GM12875 (cell line): ENCODE data around the gene ATP11A.
"Not testable (repeated sequence)": the region's sequence is repeated elsewhere in the genome, so short reads cannot be mapped to it uniquely, and the experiment has no call there.

Source experiments
- H3K4me3 ChIP-seq: one replicate; pipeline ENCODE4 v1.5.1; 2011; ENCODE audit warnings: low read depth, low read length, control low read depth
- TF ChIP-seq, protein P1 (sequence below): IDR thresholded peaks from 2 replicates; pipeline ENCODE4 v1.5.1; 2011; ENCODE audit warnings: low read depth, mild to moderate bottlenecking, control low read depth, inconsistent platforms, low read length, moderate library complexity, borderline replicate concordance; ENCODE audit not compliant: insufficient read depth

Gene ATP11A

DNA sequence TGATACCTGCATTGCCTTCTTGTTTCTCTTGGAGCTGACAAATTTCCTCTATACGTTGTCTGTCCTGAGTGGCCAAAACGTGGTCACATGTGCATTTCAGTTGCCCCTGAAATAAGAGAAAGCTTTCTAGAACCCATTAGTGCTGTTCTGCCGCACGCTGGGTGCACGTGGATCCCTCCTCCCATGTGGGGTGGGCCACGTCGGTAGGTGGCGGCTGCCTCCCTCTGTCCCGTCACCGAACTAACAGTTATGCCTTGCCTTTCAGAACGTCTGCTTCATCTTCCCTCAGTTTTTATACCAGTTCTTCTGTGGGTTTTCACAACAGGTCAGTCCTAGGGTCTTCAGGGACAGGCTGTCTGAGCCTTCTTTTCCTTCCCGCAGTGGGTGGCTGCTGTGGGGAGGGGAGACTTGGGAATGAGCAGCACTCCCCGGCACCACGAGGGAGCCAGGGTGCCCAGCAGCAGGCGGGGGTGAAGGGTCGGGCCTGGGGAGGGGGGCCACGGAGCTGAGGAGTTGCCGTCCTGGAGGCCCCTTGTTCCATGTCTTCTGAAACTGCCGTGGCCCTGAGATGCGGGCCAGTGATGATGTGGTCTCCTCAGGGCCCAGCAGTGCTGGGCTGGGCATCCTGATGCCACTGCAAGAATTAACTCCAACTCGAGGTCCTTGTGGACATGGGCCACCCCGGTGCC is 169.4 kb downstream of the ATP11A start:
- TF ChIP-seq, protein P1, sequence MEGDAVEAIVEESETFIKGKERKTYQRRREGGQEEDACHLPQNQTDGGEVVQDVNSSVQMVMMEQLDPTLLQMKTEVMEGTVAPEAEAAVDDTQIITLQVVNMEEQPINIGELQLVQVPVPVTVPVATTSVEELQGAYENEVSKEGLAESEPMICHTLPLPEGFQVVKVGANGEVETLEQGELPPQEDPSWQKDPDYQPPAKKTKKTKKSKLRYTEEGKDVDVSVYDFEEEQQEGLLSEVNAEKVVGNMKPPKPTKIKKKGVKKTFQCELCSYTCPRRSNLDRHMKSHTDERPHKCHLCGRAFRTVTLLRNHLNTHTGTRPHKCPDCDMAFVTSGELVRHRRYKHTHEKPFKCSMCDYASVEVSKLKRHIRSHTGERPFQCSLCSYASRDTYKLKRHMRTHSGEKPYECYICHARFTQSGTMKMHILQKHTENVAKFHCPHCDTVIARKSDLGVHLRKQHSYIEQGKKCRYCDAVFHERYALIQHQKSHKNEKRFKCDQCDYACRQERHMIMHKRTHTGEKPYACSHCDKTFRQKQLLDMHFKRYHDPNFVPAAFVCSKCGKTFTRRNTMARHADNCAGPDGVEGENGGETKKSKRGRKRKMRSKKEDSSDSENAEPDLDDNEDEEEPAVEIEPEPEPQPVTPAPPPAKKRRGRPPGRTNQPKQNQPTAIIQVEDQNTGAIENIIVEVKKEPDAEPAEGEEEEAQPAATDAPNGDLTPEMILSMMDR: no peak
- H3K4me3 ChIP-seq: no peak overlapping the region

DNA sequence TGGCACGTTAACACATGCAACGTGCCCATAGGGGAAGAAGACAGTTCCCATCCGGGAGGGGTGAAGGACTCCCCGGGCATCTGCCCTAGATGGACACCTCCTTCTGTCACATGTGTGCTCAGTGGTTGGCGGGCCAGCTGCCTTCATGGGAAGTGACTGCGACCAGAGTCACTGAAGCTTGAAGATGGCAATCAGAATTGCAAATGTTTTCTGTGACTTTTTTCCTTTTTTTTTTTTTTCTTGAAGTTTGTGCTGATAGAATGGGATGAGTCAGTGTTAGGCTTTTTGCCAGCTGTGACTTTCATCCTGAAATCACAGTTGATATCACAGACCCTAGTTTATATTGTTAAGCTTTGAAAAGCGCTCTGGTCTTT is 170.0 kb downstream of the ATP11A start:
- no peak overlapping the region for H3K4me3 ChIP-seq
- TF ChIP-seq, protein P1: no peak

DNA sequence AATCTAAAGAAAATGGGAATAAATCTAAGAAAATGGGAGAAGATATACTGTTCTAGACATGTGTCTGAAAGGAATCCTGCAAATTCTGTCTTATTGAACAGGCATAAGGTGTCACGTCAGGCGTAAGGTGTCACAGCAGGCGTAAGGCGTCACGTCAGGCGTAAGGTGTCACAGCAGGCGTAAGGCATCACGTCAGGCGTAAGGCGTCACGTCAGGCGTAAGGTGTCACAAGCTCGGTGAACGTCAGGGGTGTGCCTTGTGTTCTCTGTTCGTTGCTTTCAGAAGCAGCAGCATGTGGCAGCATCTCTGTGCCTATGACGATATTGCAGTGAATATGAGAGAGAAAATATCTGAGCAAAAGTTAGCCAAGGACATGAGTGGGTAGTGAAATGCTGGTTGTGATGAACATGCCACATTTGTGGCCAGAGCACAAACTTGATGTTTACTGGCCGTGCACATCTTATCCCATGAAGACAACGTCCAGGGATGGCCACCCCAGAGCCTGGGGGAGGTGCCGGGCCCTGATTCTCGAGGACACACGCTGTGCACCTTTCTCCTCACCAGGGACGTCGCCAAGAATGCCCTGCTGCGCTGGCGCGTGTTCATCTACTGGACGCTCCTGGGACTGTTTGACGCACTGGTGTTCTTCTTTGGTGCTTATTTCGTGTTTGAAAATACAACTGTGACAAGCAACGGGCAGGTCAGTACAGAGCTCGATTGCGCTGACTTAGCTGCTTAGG is 172.2 kb downstream of the ATP11A start:
- TF ChIP-seq, protein P1: no peak
- no peak overlapping the region for H3K4me3 ChIP-seq

DNA sequence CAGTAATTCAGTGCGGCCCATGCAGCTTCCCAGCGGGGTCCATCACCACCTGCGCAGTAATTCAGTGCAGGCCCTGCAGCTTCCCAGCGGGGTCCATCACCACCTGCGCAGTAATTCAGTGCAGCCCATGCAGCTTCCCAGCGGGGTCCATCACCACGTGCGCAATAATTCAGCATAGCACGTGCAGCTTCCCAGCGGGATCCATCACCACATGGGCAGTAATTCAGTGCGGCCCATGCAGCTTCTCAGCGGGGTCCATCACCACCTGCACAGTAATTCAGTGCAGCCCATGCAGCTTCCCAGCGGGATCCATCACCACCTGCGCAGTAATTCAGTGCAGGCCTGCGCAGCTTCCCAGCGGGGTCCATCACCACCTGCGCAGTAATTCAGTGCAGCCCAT is 173.5 kb downstream of the ATP11A start:
- H3K4me3 ChIP-seq: not testable (repeated sequence)

DNA sequence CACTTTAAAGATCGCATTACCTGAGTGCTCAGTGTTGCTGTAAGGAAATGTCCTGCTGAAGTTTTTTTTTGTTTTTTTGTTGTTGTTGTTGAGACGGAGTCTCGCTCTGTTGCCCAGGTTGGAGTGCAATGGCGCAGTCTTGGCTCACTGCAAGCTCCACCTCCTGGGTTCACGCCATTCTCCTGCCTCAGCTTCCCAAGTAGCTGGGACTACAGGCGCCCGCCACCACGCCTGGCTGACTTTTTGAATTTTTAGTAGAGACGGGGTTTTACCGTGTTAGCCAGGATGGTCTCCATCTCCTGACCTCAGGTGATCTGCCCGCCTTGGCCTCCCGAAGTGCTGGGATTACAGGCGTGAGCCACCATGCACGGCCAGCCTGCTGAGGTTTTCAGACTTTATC is 175.6 kb downstream of the ATP11A start:
- not testable (repeated sequence) for H3K4me3 ChIP-seq

DNA sequence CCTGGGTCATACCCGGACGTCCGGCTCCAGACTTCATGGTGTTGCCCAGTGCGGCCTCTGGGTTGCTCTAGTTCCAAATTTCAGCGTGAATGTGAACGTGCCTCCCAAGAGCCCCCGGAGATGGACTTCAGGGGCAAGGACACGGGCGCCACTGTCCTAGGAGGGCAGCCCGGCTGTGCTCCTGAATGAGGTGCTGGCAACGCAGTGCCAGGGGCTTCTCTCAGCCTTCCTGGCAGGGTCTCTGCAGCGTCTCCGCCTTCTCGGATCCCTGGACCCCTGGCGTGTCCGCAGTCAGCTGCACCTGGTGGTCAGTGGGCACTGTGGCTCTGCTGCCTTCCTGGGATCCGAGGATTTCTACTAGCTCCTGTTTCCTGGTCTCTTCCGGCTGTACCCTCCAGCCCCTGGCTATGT is 177.5 kb downstream of the ATP11A start:
- TF ChIP-seq, protein P1: no peak
- no peak overlapping the region for H3K4me3 ChIP-seq

DNA sequence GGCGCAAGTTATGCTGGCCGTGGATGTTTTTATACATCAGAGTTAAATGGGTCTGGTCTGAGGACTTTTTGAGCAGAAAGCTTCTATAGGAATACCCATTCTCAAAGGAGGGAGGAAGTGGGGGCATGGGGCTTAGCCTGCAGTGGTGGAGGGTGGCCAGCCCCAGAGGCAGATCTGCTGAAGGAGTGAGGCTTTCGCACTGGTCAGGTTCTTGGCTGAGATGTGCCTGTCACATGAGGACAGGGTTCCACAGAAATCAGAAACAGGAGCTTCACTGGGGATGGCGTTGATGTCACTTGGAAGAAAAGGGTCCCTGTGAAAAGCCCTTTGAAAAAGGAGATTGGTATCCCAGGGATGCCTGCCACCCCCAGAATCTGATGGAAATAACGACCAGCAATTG is 178.5 kb downstream of the ATP11A start:
- TF ChIP-seq, protein P1: no peak
- no peak overlapping the region for H3K4me3 ChIP-seq

DNA sequence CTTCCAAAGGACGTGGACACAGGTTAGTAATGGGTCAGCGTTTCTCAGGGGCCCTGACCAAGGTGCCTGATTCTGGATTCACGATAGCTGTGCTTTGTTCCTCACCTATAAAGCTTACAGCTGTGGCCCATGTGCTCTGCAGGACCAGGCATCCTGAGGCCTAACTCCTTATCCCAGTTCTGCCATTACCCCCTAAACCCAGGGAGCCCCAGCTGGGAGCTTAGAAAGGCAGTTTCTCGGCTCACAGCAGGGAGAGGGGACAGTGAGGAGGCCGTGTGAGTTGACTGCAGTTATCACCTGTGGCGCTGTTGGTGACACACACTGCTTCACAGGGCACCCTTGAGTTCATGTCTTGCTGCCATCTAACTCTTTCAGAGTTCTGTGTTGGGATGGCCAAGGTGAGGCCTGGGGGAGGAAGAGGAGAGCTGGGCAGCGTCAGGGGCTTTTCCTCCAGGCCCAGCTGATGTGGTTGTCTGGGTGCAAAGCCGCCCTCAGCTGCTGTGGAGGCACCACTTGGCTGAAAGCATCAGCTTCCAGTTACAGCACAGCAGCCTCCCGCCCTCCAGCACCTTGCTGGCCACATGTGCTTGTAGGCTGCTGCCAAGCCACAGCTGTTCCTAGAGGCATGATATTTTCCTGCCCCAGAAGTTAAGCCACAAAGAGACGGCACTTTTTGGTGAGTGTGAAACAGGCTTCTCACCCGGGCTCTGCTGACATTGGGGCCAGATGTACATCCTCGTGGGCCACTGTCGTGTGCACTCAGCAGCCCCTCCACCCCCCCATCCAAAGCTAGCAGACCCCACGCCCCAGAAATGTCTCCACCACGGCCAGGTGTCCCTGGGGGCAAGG is 179.6 kb downstream of the ATP11A start:
- TF ChIP-seq, protein P1: no peak
- no peak overlapping the region for H3K4me3 ChIP-seq
